Stimulated activated memory B cell treated with anti-CD40 and anti-IgM and Interleukin-4, amounts not matched to agents 10 μg/mL and 1 μg/mL and 100 μg/mL, for 72 hours (primary cell): ENCODE data around the gene ABLIM2.
A peak's percentile ranks its signal among the peaks of the same experiment; 100 is the strongest.

Experiments used
- ATAC-seq: fragments of 150-1000 bp; cut with Tn5 transposase; 2 replicates; pipeline ENCODE4 v1.10.0; 2021
- H3K27ac Mint-ChIP-seq: one replicate; pipeline ENCODE4 v1.8.0; 2022; ENCODE audit warnings: mild to moderate bottlenecking, mixed read lengths
- H3K27me3 Mint-ChIP-seq: one replicate; pipeline ENCODE4 v1.8.0; 2022; ENCODE audit warnings: mixed read lengths
- H3K36me3 Mint-ChIP-seq: one replicate; pipeline ENCODE4 v1.8.0; 2022; ENCODE audit warnings: mixed read lengths
- H3K4me1 Mint-ChIP-seq: one replicate; pipeline ENCODE4 v1.8.0; 2022; ENCODE audit warnings: mixed read lengths
- H3K4me3 Mint-ChIP-seq: one replicate; pipeline ENCODE4 v1.8.0; 2022; ENCODE audit warnings: mild to moderate bottlenecking, moderate library complexity, mixed read lengths
- H3K9me3 Mint-ChIP-seq: one replicate; pipeline ENCODE4 v1.8.0; 2022; ENCODE audit warnings: mixed read lengths

ABLIM2 gene

DNA sequence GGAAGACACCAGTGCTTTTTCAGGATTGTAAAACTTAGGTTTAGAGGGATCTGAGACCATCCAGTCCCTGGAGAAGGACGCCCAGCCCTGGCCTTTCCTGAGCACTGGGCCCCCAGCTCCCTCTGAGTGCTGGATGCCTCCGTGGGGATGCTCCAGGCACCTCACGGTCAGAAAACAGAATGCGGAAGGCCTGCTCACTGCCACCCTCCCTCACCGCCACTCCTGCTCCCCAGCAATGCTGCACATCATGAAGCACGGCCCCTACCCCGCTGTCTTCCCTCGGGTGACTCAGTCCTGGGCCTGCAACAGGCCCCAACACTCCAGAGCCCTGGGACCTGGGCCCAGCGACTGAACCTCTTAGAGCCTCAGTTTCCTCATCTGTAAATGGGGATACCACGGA lies 26.2 kb downstream of the ABLIM2 start:
- Mint-ChIP-seq H3K27ac (no peak overlapping the region), H3K4me1 (peaks cover 10% of the 10 kb centered on the region), H3K4me3 (no peak overlapping the region), H3K36me3 (peaks cover 24% of the 10 kb centered on the region), H3K27me3 (peaks cover 54% of the 10 kb centered on the region), H3K9me3 (no peaks in the 10 kb centered on the region)
- no peak for ATAC-seq

DNA sequence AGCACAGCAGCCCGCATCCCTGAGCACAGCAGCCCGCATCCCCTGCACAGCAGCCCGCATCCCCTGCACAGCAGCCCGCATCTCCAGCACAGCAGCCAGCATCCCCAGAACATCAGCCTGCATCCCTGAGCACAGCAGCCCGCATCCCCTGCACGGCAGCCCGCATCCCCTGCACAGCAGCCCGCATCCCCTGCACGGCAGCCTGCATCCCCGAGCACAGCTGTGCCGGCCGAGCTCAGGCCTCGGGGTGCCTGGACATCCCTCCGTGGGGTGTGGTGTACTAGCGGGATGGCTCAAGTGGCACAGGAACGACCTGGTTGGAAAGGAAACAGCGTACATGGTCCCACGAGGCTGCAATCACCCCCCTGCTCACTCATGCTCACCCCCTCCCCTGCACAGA lies 26.8 kb downstream of the ABLIM2 start:
- Mint-ChIP-seq H3K27ac (no peak overlapping the region), H3K27me3 (peaks cover 54% of the 10 kb centered on the region)

DNA sequence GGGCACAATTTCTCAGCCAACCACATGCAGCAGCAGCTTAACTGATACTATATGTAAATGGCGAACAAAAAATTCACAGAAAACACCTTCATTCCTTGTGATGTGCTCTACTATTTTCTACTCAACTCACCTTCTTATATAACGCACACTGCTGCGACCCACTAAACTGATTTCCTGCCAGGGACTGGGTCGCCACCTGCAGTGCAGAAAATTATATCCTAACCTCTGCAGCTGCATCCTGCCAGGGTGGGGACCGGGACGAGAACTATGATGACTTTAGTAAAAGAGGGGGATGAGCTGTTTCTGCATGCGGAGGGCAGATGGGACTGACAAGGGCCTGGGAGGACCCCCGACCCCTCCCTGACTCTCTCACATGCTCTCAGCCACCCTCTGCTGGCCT lies 27.4 kb downstream of the ABLIM2 start:
- Mint-ChIP-seq H3K36me3 (peaks cover 24% of the 10 kb centered on the region), H3K4me3 (no peak overlapping the region), H3K27me3 (peaks cover 54% of the 10 kb centered on the region), H3K9me3 (no peaks in the 10 kb centered on the region), H3K4me1 (peaks cover 10% of the 10 kb centered on the region), H3K27ac (no peak overlapping the region)
- ATAC-seq = no peak

More for the DNA sequence above, 26.8 kb downstream of the ABLIM2 start:
- H3K36me3 Mint-ChIP-seq = peaks cover 24% of the 10 kb centered on the region
- no peak overlapping the region for H3K4me3 Mint-ChIP-seq
- no peak for ATAC-seq
- peaks cover 10% of the 10 kb centered on the region for H3K4me1 Mint-ChIP-seq
- H3K9me3 Mint-ChIP-seq = no peaks in the 10 kb centered on the region

DNA sequence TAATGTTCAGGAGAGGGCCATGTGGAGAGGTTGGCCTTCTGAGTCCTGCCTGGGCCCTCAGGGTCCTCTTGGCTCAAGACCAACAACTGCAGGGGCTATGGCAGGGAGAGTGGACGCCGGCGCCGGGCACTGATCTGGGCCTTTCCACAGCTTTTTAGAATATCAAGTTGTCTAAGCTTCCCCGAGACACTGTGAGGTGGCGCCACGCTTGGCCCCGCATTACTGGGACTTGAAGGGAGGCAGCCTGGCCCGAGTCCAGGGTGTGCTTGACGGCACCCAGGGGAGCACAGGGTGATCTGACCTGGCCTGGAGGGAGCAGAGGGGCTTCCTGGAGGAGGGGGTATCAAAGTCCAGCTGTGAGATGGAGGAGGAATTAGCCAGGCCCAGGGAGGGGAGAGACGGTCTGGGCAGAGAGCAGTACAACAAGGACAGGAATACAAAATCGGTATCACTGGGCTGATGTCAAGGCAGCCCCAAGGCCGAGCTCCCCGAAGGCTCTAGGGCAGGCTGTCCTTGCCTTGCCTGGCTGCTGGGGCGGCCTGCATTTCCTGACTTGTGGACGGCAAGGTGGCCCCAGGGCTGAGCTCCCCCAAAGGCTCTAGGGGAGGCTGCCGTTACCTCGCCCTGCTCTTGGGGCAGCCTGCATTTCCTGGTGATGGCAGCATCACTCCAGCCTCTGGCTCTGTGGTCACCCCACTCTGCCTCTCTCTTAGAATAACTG lies 28.1 kb downstream of the ABLIM2 start:
- Mint-ChIP-seq H3K4me1 (peaks cover 10% of the 10 kb centered on the region), H3K27me3 (peaks cover 54% of the 10 kb centered on the region), H3K36me3 (peaks cover 20% of the 10 kb centered on the region), H3K9me3 (no peaks in the 10 kb centered on the region), H3K4me3 (no peak overlapping the region), H3K27ac (peak overlapping the region; percentile 42)
- no peak for ATAC-seq

- no peak for ATAC-seq
- Mint-ChIP-seq H3K36me3 (peaks cover 13% of the 10 kb centered on the region), H3K4me3 (no peak overlapping the region), H3K27ac (no peak overlapping the region), H3K27me3 (peaks cover 52% of the 10 kb centered on the region), H3K9me3 (no peaks in the 10 kb centered on the region), H3K4me1 (peaks cover 10% of the 10 kb centered on the region)
Measured at GRCh38 chr4:8129785-8130184, 28.8 kb downstream of the ABLIM2 start.

DNA sequence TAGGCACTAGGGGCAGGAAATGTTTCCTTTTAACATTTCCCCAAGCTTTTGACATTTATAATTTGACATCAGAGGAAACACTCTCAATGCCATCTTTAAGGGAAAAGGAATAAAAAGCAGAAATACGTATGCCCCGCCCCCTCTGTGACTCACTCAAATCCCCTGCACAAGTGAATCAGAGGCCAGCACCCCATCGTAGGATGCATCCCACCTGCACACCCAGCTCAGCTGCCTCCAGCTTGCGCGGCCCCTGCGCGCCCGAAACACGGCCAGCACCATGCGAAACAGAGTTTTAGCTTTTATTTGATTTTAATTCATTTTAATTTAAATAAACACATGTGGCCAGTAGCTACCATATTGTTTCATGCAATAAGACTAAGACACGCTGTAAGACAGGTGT lies 29.5 kb downstream of the ABLIM2 start:
- no peak for ATAC-seq
- Mint-ChIP-seq H3K27ac (no peak overlapping the region), H3K9me3 (no peaks in the 10 kb centered on the region), H3K36me3 (peaks cover 7% of the 10 kb centered on the region), H3K27me3 (peaks cover 46% of the 10 kb centered on the region), H3K4me1 (peaks cover 15% of the 10 kb centered on the region), H3K4me3 (no peak overlapping the region)

- no peaks in the 10 kb centered on the region for H3K36me3 Mint-ChIP-seq
- H3K4me1 Mint-ChIP-seq = peaks cover 24% of the 10 kb centered on the region
- no peaks in the 10 kb centered on the region for H3K9me3 Mint-ChIP-seq
- H3K27ac Mint-ChIP-seq = no peak overlapping the region
- no peak for ATAC-seq
- H3K27me3 Mint-ChIP-seq = peaks cover 39% of the 10 kb centered on the region
- no peak overlapping the region for H3K4me3 Mint-ChIP-seq
Measured at GRCh38 chr4:8128100-8128856, 30.3 kb downstream of the ABLIM2 start.

- no peak for ATAC-seq
- peaks cover 39% of the 10 kb centered on the region for H3K27me3 Mint-ChIP-seq
- no peaks in the 10 kb centered on the region for H3K9me3 Mint-ChIP-seq
- H3K36me3 Mint-ChIP-seq = no peaks in the 10 kb centered on the region
- no peak overlapping the region for H3K27ac Mint-ChIP-seq
- peaks cover 34% of the 10 kb centered on the region for H3K4me1 Mint-ChIP-seq
- no peak overlapping the region for H3K4me3 Mint-ChIP-seq
Measured at GRCh38 chr4:8127051-8127826, 31.4 kb downstream of the ABLIM2 start.

- peaks cover 36% of the 10 kb centered on the region for H3K27me3 Mint-ChIP-seq
- no peak overlapping the region for H3K27ac Mint-ChIP-seq
- no peaks in the 10 kb centered on the region for H3K9me3 Mint-ChIP-seq
- peaks cover 34% of the 10 kb centered on the region for H3K4me1 Mint-ChIP-seq
- H3K36me3 Mint-ChIP-seq = no peaks in the 10 kb centered on the region
- no peak for ATAC-seq
- H3K4me3 Mint-ChIP-seq = no peak overlapping the region
Measured at GRCh38 chr4:8126523-8126922, 32.1 kb downstream of the ABLIM2 start.

DNA sequence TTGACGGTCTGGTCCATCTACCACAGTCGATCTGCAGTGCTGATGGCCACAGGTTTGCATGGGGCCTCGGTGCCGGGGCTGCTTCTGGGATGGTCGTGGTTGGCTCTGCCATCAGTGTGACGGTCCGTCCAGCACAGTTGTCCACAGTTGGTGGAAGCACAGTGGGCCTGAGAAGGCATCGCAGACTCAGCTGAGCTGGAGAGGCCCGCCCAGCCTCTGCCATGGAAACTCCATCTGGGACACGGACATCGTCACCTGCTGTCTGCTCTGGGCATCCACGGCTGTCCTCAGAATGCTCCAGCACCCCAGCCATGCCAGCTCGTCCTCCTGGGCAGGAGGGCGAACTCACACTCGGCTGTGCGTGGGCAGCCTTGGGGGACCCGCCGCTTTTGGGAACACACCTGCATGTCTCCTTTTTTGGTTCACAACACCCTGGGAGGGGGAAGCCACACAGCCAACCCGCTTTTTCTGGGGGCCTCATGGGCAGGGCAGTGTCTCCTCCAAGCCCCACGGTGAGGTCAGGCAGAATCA lies 33.0 kb downstream of the ABLIM2 start:
- H3K36me3 Mint-ChIP-seq = no peaks in the 10 kb centered on the region

GRCh38 chr4:8123870-8124269 lies 34.7 kb downstream of the ABLIM2 start:
- Mint-ChIP-seq H3K9me3 (no peaks in the 10 kb centered on the region), H3K4me1 (peaks cover 28% of the 10 kb centered on the region), H3K36me3 (no peaks in the 10 kb centered on the region), H3K27ac (no peak overlapping the region), H3K27me3 (peaks cover 17% of the 10 kb centered on the region), H3K4me3 (no peak overlapping the region)
- no peak for ATAC-seq

More for the DNA sequence above, 33.0 kb downstream of the ABLIM2 start:
- Mint-ChIP-seq H3K27me3 (peaks cover 32% of the 10 kb centered on the region), H3K4me1 (peaks cover 28% of the 10 kb centered on the region), H3K4me3 (no peak overlapping the region), H3K27ac (no peak overlapping the region), H3K9me3 (no peaks in the 10 kb centered on the region)
- ATAC-seq = no peak

- peaks cover 16% of the 10 kb centered on the region for H3K27me3 Mint-ChIP-seq
- no peak overlapping the region for H3K27ac Mint-ChIP-seq
- no peaks in the 10 kb centered on the region for H3K9me3 Mint-ChIP-seq
- ATAC-seq = peak; percentile 6
- H3K4me3 Mint-ChIP-seq = no peak overlapping the region
- H3K36me3 Mint-ChIP-seq = no peaks in the 10 kb centered on the region
- H3K4me1 Mint-ChIP-seq = peaks cover 28% of the 10 kb centered on the region
Measured at GRCh38 chr4:8123389-8123788, 35.2 kb downstream of the ABLIM2 start.

DNA sequence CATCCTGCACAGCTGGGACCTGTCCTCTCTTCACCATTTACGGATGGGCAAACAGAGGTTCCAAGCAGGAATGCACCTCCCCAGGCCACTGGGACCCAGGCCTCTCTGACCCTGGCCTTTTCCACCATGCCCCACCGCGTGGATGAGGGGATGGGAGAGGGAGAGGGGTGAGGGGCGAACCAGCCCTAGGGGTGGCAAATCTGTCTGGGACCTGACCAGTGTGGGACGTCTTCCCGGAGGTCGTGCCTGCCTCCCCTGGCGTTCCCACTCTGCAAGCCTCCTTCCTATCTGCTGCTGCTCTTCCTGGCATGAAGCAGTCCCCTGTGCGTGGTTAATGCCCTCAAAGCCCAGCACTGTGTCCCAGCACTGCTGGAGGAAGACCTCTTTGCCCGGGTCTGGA lies 35.9 kb downstream of the ABLIM2 start:
- ATAC-seq = no peak
- H3K36me3 Mint-ChIP-seq = no peaks in the 10 kb centered on the region
- H3K27ac Mint-ChIP-seq = no peak overlapping the region

DNA sequence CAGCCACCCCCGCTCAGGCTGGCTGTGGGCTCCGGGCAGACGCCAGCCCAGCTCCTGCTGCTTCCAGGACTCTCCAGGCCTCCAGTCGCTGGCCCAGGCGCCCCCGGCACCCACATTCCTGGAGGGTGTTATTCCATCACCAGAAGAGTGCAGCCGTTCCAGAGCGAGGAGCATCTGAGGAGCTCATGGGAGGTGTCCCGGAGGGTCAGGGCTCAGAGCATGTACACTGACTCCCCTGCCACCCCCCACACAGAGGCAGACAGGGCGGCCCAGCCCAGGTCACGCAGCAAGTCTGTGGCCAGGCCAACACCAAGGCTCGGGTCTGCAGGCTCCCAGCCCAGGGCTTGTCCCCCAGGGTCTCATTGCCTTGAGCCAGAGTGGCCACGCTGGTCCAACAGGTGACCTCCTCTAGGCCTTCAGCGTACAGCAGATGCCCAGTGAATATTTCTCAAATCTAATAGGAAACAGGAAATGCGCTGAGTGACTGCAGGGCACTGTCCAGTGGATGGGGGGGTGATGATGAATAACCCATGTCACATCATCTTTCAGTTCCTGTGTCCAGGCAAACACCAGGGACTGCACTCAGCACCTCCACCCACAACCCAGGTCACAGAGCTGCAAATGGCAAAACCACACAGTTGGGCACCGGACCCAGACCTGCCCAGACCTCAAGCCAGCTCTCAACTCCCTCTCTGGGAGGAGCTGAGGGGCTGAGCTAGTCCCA lies 37.2 kb downstream of the ABLIM2 start:
- no peak for ATAC-seq
- Mint-ChIP-seq H3K4me1 (peaks cover 34% of the 10 kb centered on the region), H3K4me3 (no peak overlapping the region), H3K27me3 (peaks cover 16% of the 10 kb centered on the region), H3K9me3 (peaks cover 6% of the 10 kb centered on the region), H3K36me3 (peaks cover 5% of the 10 kb centered on the region), H3K27ac (no peak overlapping the region)

More for the DNA sequence above, 35.9 kb downstream of the ABLIM2 start:
- Mint-ChIP-seq H3K4me3 (no peak overlapping the region), H3K4me1 (peaks cover 28% of the 10 kb centered on the region), H3K9me3 (no peaks in the 10 kb centered on the region), H3K27me3 (peaks cover 16% of the 10 kb centered on the region)

DNA sequence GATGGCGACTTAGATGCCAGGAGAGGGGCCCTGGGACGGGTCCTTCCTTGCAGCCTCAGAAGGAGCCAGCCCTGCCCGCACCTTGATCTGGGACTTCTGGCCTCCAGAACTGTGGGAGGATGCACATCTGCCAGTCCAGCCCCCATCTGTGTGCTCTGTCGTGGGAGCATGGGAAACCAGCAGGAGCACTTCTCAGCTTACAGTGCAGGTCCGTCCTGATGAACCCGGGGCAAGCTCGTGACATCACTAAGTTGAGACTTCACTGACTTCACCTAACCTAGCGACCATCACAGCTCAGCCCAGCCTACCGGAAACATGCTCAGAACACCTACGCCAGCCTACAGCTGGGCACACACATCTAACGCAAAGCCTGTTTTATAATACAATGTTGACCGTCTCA lies 38.1 kb downstream of the ABLIM2 start:
- Mint-ChIP-seq H3K36me3 (peaks cover 5% of the 10 kb centered on the region), H3K4me1 (peaks cover 34% of the 10 kb centered on the region), H3K9me3 (peaks cover 6% of the 10 kb centered on the region), H3K27ac (no peak overlapping the region), H3K27me3 (peaks cover 17% of the 10 kb centered on the region), H3K4me3 (no peak overlapping the region)
- ATAC-seq = no peak
